ENCODE results near the gene MRPS22. TPM values are rescaled to one million over a fixed set of nuclear protein-coding genes. Genes with fewer than 3 reads are reported as not detected.

The MRPS22 gene
- total and polyA plus RNA-seq, 9 of the 15 experiments (the other 6 are each of a cell fraction or from before 2014, with no cell fraction given), result 148 to 397 (median 229) TPM

GRCh38 chr3:139343895-139344856, at the start of gene MRPS22 (continued):
- TF ChIP-seq ZNF407 (IDR thresholded peaks at IDR 0.05; ENCODE audit: low read depth), result no peak
- TF ChIP-seq TCF7L2 (IDR thresholded peaks at IDR 0.05; ENCODE audit: low read depth, low read length), result no peak
- no peak for TF ChIP-seq GTF2A2 (tag; IDR thresholded peaks at IDR 0.05)
- no peak for TF ChIP-seq HNRNPL (IDR thresholded peaks at IDR 0.05; ENCODE audit: low read depth, low read length)
- no peak for TF ChIP-seq ZNF57 (CRISPR knock-in tag; IDR thresholded peaks at IDR 0.05)
- peak; percentile 30; the same call in 1 of the 2 replicates for TF ChIP-seq ZNF224 (CRISPR knock-in tag; IDR thresholded peaks at IDR 0.05)
- no peak for TF ChIP-seq NELFE (IDR thresholded peaks at IDR 0.05; ENCODE audit: insufficient read depth, insufficient read length)
- peak; percentile 52 to 83; a peak in 2 of 4 replicates for TF ChIP-seq MNT (conservative IDR thresholded peaks at IDR 0.05)
- peak; percentile 98 for TF ChIP-seq SIN3B (IDR thresholded peaks at IDR 0.05; ENCODE audit: low read depth)
- no peak for TF ChIP-seq GTF3C2 (IDR thresholded peaks at IDR 0.05; ENCODE audit: borderline replicate concordance, extremely low read depth, insufficient read length)
- TF ChIP-seq ZNF212 (CRISPR knock-in tag; IDR thresholded peaks at IDR 0.05), result no peak
- TF ChIP-seq RBBP5 (IDR thresholded peaks at IDR 0.05; ENCODE audit: borderline replicate concordance, insufficient read depth, low read length, poor library complexity, severe bottlenecking), result peak; percentile 98
- no peak for TF ChIP-seq ZNF77 (CRISPR knock-in tag; IDR thresholded peaks at IDR 0.05)
- no peak for TF ChIP-seq SPI1 (IDR thresholded peaks at IDR 0.05; ENCODE audit: borderline replicate concordance, low read depth, low read length)
